Activated CD8-positive, alpha-beta memory T cell treated with anti-CD3 and anti-CD28 coated beads, Interleukin-2, amount 50 U/mL, for 48 hours (primary cell): Measurements from ENCODE around the gene MAN2B1.
"Not testable (repeated sequence)": the region's sequence is repeated elsewhere in the genome, so short reads cannot be mapped to it uniquely, and the experiment has no call there.

Experiments
- DNase-seq: peaks from one replicate; pipeline ENCODE4 v3.0.0-alpha.2; 2020

Gene MAN2B1

DNA sequence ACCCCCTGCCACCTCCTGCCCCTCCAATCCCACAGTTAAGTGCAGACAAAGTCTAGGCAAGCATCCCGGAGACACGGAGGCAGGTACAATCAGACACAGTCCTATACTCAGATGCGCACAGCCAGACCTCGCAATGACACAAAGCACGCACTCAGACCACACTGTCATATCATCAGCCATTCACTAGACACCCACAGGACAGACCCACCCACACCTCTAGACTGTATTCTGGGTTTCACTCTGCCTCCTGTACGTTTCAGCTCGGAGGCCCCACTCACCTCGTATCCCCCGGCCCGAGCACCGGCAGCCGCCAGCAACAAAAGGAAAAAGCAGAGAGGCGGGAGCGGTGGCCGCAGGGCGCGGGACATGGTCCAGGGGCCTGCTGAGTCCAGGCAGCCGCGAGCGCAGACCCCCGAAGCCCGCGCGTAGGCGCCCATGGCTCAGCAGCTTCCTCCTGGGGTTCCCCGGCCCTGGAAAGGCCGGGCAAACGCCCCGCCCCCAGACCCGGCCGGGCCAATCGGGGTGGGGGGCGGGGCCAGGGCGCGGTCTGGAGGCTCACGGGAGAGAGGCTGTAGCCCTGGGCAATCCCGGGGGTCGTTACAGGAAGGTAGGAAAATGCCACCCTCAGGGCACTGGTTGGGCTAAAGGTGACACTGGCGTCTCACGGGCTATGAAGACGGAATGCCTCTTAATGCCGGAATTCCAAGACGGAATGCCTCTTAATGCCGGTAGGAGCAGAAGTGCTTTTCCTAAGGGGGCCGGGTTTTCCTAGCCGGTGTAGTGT is at the start of gene MAN2B1, which contains the start of gene WDR83:
Gene MAN2B1, minus strand, starts transcription at position 478 of the 784 bp plus-strand sequence. Its CDS starts 41 bp downstream, at position 437.
Gene WDR83, plus strand, starts transcription at position 543 of the 784 bp plus-strand sequence. CDS start 2,984 bp downstream, outside the sequence.
- DNase-seq: peak; percentile 91

- DNase-seq: no peak
Observed at GRCh38 chr19:12715929-12716328, 49.4 kb upstream of the MAN2B1 start.

GRCh38 chr19:12715102-12715501 is 48.6 kb upstream of the MAN2B1 start:
- no peak for DNase-seq

DNA sequence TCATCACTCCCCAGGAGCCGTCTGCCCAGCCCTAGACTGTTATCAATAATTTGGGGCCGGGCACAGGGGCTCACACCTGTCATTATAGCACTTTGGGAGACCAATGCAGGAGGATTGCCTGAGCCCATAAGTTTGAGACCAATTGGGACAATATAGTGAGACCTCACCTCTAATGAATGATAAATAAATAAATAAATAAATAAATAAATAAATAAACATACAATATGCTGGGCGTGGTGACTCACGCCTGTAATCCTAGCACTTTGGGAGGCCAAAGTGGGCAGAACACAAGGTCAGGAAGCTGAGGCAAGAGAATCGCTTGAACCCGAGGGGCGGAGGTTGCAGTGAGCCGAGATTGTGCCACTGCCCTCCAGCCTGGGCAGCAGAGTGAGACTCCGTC is 46.8 kb upstream of the MAN2B1 start:
- not testable (repeated sequence) for DNase-seq

DNA sequence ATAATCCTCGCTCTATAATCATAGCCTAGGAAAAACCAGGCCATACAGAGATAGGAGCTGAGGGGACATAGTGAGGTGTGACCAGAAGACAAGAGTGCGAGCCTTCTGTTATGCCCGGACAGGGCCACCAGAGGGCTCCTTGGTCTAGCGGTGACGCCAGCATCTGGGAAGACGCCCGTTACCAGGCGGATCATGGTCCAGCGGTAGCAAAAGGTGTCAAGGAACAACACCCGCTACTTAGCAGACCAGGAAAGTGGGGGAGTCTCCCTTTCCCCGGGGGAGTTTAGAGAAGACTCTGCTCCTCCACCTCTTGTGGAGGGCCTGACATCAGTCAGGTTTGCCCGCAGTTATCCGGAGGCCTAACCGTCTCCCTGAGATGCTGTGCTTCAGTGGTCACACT is 45.5 kb upstream of the MAN2B1 start:
- not testable (repeated sequence) for DNase-seq

- no peak for DNase-seq
Observed at GRCh38 chr19:12711187-12711586, 44.6 kb upstream of the MAN2B1 start.

DNA sequence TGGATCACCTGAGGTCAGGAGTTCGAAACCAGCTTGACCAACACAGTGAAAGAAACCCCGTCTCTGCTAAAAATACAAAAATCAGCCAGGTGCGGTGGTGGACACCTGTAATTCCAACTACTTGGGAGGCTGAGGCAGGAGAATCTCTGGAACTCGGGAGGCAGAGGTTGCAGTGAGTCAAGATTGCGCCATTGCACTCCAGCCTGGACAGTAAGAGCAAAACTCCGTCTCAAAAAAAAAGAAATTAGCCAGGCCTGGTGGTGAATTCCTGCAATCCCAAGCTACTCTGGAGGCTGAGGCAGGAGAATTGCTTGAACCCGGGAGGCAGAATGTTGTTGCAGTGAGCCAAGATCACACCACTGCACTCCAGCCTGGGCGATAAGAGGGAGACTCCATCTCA is 42.1 kb upstream of the MAN2B1 start:
- no peak for DNase-seq

- DNase-seq: no peak
Observed at GRCh38 chr19:12706332-12706718, 39.8 kb upstream of the MAN2B1 start.

DNA sequence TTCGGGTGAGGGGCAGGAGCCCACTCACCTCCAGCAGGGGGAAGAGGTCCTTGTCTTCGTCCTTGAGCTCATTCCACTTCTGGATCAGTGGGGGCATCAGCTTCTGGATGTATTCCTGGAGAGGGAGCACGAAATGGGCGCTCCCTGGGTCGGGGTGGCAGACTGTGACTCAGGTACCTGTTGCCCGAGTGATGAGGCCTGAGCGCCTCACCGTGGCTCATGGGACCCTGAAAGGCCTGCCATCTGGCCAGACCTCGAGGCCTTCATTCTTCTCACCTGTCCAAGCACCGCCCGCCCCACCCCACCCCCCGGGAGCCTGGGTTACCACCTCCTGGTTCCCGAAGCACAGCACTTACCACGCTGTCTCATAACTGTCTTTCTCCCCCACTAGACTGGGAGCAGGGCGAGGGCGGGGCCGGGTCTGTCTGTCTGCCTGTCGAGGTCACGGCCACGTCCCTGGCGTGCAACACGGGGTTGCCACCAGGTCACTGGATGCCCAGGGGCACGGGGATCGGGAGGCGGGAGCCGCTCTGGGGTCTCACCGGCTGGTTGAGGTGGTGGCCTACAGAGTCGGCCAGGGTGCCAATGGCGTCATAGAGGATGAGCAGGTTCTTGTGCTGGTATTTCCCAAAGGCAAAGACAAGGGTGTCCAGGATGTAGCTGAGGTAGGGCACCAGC is 39.3 kb upstream of the MAN2B1 start:
- no peak for DNase-seq

DNA sequence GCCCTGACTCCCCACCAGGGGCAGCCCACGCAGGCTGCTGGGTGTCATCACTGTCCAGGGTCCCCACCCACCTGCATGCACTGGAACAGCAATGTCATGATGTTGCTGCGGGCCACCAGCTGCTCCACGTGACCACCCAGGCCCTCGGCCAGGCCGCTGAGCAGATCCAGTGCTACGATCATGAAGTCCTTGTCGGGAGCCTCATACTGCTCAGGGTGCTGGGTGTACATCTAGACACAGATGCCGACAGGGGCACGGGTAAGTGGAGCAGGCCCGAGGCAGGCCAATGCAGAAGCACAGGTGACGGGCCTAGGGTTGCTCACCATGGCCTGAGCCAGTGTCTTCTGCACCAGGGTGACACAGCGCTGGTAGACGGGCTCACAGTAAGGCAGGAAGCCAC is 38.6 kb upstream of the MAN2B1 start:
- no peak for DNase-seq

DNA sequence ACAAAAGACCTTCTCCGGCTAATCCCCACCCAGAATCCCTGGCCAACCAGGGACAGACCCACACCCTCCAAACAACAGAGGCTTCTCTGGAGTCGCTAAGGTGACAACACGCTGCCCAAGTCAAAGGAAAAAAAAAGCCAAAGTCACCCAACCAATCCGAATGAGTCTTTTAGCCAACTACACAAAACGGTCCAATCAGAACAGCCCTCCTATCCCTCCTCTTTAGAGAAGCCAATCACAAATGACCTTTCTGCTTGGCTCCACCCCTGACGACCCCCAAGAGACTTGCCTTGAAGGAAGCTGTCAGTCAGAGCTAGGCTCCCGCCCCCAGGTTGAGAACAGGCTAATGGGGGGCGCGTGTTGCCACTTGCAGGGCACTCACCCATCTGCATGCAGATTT is 36.5 kb upstream of the MAN2B1 start:
- no peak for DNase-seq

DNA sequence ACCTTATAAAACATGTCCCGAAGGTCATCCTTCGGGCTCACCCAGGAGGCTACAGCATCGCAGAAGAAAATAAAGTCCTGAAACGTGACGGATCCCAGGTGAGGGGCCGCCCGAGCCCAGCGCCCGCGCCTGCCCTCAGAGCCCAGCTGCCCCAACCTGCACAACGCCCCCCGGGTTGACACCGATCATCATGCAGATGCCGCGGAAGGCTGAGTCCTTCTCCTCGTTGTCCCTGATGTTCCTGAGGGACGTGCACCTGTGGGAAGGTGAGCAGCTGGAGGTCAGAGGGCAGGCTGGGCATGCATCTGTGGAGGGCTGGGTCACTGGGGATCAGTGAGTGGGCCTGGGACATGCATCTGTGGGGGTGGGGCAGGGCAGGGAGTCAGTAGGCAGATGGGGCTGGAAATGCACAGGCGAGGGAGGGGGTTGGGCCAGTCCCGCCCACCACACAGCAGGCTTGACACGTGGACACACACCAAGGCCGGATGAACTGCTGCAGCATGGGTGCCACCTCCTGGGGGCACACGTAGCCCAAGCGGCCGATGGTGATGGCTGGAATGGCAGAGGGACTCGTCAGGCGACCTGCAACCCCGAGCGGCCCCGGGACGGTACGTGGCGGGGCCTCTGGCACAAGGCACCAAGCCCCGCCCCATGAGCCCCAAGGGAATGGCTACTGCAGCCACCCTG is 35.2 kb upstream of the MAN2B1 start:
- DNase-seq: no peak

- DNase-seq: no peak
Observed at GRCh38 chr19:12698138-12698537, 31.6 kb upstream of the MAN2B1 start.

DNA sequence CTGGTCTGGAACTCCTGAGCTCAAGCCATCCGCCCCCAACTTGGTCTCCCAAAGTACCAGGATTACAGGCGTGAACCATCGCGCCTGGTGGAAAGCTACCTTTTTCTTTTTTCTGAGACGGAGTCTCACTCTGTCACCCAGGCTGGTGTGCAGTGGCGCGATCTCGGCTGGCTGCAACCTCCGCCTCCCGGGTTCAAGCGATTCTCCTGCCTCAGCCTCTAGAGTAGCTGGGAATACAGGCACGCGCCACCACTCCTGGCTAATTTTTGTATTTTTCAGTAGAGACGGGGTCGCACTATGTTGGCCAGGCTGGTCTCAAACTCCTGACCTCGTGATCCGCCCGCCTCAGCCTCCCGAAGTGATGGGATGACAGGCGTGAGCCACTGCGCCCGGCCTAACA is 30.9 kb upstream of the MAN2B1 start:
- not testable (repeated sequence) for DNase-seq

- DNase-seq: peak; percentile 100
Observed at GRCh38 chr19:12696366-12697335, 30.1 kb upstream of the MAN2B1 start, which contains the start of gene FBXW9. TSS of gene FBXW9 (minus strand) at chr19:12696631. CDS start at chr19:12696581, 50 bp downstream.

GRCh38 chr19:12695997-12696365 is 29.4 kb upstream of the MAN2B1 start:
- DNase-seq: no peak

GRCh38 chr19:12695514-12695913 is 29.0 kb upstream of the MAN2B1 start:
- DNase-seq: no peak

GRCh38 chr19:12695096-12695495 is 28.6 kb upstream of the MAN2B1 start:
- DNase-seq: no peak

GRCh38 chr19:12694641-12695040 is 28.1 kb upstream of the MAN2B1 start:
- DNase-seq: no peak

DNA sequence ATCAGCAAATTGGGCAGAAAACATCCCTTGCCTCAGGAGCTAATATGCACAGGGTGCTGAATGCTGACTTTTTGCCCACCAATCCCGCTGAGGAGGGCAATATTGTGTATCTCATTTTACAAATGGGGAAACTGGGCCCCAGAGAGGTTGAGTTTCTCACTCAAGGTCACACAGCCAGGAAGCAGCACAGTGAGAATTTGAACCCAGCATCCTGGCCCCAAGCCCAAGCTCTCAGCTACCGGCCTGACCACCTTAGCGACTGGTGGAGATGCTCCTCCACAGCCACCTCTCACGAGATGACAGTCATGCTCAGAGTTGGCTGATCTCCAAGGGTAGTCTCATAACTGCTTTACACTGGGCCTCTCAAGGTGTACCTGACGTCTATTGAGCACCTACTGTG is 26.4 kb upstream of the MAN2B1 start:
- DNase-seq: no peak

DNA sequence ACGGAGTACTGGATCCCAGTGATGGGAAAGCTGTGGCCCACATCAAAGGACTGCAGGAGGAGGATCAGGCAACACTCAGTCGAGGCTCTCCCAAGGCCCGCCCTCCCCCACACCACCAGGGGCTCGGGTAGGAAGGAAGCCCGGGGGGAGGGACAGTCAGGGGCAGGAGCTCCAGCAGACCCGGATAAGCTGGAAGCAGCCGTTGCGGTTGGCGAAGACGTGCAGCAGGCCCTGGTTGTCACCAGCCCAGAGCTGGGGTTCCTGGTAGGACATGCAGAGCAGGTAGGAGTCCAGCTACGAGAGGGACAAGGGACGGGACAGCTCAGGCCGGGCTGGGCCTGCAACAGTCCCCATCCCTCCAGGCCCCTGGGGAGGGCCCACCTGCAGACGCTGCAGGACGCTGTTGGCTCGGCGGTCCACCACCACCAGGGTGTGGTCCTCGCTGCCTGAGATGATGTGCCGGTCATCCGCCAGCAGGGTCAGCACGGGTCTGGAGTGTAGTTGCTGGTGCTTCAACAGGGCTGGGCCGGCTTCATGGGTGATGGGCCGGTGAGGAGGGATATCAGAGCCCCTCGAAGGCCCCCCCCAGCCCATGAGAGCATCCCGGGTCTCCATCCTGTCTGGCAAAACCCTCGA is 23.2 kb upstream of the MAN2B1 start:
- DNase-seq: no peak

GRCh38 chr19:12689012-12689411 is 22.5 kb upstream of the MAN2B1 start:
- no peak for DNase-seq
